Adrenal gland (tissue), 5 donors: ENCODE results near the gene GSTA1.

Source experiments
- POLR2A ChIP-seq, 2 donors: fragments of 450-650 bp; IDR thresholded peaks; one replicate each; pipeline ENCODE4 v1.6.1; 2017; ENCODE audit warnings: antibody characterized with exemption in 2 of 2, mild to moderate bottlenecking in 2 of 2, moderate library complexity in 1 of 2
- TF ChIP-seq, protein P1 (sequence below), 6 experiments: fragments of 450-650 bp in 4 of 6; fragments of 200-600 bp in 2 of 6; sonication (generic) in 1 of 6; IDR thresholded peaks; 1 replicate in 5 of 6; 2 replicates in 1 of 6; pipeline versions ENCODE4 v1.5.1 to v1.8.0; 2016 to 2021; ENCODE audit warnings: antibody characterized with exemption in 6 of 6, mild to moderate bottlenecking in 2 of 6, moderate library complexity in 1 of 6
- donor health status: DM: no; HTN: no; CAD: no.

GRCh38 chr6:52834481-52834880 lies 30.9 kb upstream of the GSTA1 start:
- TF ChIP-seq, protein P1, sequence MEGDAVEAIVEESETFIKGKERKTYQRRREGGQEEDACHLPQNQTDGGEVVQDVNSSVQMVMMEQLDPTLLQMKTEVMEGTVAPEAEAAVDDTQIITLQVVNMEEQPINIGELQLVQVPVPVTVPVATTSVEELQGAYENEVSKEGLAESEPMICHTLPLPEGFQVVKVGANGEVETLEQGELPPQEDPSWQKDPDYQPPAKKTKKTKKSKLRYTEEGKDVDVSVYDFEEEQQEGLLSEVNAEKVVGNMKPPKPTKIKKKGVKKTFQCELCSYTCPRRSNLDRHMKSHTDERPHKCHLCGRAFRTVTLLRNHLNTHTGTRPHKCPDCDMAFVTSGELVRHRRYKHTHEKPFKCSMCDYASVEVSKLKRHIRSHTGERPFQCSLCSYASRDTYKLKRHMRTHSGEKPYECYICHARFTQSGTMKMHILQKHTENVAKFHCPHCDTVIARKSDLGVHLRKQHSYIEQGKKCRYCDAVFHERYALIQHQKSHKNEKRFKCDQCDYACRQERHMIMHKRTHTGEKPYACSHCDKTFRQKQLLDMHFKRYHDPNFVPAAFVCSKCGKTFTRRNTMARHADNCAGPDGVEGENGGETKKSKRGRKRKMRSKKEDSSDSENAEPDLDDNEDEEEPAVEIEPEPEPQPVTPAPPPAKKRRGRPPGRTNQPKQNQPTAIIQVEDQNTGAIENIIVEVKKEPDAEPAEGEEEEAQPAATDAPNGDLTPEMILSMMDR (IDR thresholded peaks at IDR 0.05): no peak
- TF ChIP-seq POLR2A (IDR thresholded peaks at IDR 0.05): no peak
